Uterus (tissue), 2 donors: ENCODE measurements around the gene P2RX3.

Experiments
- CTCF ChIP-seq, 4 experiments: fragments of 200-600 bp in 2 of 4; fragments of 450-650 bp in 2 of 4; sonication (generic) in 2 of 4; IDR thresholded peaks; one replicate each; pipeline ENCODE4 v1.5.1; 2016 to 2019; ENCODE audit warnings: antibody characterized with exemption in 4 of 4, mild to moderate bottlenecking in 2 of 4, moderate library complexity in 1 of 4
- POLR2A ChIP-seq, 2 donors: fragments of 450-650 bp; IDR thresholded peaks; one replicate each; pipeline ENCODE4 v1.6.1; 2016; ENCODE audit warnings: antibody characterized with exemption in 2 of 2, mild to moderate bottlenecking in 1 of 2, moderate library complexity in 1 of 2

GRCh38 chr11:57316017-57316416 is 22.1 kb upstream of the P2RX3 start:
- TF ChIP-seq CTCF (IDR thresholded peaks at IDR 0.05) = no peak
- TF ChIP-seq POLR2A (IDR thresholded peaks at IDR 0.05) = no peak
